Stimulated activated naive CD4-positive, alpha-beta T cell (primary cell): ENCODE data around the gene ELL3.
A peak's percentile ranks its signal among the peaks of the same experiment; 100 is the strongest.
"Not testable (repeated sequence)": the region's sequence is repeated elsewhere in the genome, so short reads cannot be mapped to it uniquely, and the experiment has no call there.

Experiments used
- DNase-seq, 6 experiments: peaks; one replicate each; lab custom pipeline; 2025; lab: John Stamatoyannopoulos, UW

ELL3 gene

DNA sequence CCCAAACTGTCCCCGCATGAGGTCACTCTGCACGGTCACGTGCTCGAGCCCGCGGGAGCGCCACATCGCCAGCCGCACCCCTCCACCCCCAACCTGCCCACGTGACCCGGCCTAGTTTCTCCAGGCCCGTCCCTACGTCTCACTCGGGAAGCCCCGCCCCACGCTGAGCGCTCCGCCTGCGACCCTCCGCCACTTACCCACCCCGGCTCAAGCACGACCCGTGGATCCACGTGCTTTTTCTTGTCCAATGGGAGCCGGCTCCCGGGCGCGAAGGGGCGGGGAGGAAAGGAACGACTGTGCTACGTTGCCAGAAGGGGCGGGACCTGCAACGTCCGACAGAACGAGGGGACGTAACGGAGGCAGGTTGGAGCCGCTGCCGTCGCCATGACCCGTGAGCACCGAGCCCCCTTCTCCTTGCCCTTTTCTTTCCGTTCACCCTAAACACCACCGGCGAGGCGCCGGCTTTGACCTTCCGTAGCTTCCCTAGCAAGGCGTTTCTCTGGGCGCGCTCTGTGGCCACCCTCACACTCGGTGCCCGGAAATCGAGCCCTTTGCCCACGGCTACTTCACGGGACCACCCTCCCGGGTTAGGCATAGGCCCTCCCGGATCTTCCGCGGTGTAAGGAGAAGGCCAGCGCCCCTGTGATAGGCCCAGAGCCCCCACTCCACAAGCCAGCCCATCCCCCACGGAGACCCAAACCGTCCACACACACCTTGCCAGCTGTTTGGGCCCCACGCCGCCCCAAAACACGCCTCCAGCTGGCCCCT is 15.4 kb upstream of the ELL3 start, which contains the start of gene SERF2:
Gene SERF2, plus strand, starts transcription at position 328 of the 768 bp plus-strand sequence. Its CDS starts 57 bp downstream, at position 385.
- DNase-seq = peak; percentile 95 to 100 (median 98)

DNA sequence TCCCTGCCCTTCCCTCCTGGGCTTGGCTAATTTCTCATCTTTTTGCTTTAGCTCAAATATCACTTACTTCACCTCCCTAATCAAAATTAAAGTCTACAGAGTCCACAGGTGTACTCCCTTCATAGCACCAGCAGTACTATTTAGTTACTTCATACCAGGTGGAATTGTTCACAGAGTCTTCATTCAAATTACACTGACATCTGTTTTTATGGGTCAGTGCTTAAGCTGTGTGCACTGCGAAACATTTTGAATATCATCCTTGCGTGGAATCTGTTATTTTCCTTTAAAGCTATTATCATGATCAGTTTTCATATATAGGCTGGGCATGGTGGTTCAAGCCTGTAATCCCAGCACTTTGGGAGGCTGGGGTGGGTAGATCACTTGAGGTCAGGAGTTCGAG is 12.6 kb upstream of the ELL3 start:
- DNase-seq = no peak

DNA sequence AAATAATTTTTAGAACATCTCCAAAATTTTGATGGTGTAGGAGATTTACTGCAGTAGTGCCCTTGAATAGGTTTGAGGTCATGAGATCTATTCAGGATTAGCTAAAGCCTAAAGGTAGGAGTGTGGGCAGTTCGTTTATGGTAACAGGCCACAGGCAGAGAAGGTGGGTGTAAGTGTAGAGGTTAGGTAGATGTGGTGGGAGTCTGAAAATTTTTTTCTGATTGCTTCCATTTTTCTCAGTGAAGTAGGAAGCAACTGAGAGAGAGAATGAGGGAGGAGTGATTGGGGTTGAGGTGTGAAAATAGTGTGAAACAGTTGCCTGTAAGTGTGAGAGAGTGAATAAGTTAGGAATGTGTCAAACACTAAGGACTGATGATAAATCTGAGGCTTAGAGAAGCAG is 2.2 kb upstream of the ELL3 start:
- no peak for DNase-seq

DNA sequence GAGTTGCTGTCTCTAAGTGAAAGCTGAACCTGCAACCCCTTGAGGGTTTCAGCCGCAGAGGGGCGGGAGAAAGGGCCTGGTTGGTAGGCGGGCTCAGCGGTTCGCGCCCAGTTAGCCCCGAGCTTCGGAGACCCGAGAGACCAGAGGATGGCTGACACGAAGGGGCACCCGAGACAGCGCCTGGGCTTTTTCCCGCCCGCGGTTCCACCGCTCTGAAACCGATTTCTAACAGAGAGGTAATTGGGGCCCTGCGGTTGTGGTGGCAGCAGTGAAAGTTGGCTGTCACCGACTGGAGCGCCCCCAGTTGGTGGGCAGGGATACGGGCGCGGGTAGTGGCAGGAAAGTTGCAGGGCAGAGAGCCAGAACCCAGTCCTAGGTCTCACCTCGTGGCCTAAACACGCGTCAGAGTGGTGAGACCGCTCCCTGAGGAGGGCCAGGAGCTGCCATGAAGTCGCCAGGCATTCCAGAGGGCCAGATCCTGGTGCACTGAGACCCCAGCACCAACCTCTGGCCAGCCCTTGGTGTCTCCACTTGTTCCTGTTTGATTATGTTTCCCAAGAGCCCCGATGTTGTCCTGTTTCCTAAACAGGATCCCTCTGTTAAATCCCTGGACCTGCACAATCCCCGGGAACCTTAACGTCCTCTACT is 625 bp upstream of the ELL3 start:
- DNase-seq = peak; percentile 74 to 89 (median 82)

DNA sequence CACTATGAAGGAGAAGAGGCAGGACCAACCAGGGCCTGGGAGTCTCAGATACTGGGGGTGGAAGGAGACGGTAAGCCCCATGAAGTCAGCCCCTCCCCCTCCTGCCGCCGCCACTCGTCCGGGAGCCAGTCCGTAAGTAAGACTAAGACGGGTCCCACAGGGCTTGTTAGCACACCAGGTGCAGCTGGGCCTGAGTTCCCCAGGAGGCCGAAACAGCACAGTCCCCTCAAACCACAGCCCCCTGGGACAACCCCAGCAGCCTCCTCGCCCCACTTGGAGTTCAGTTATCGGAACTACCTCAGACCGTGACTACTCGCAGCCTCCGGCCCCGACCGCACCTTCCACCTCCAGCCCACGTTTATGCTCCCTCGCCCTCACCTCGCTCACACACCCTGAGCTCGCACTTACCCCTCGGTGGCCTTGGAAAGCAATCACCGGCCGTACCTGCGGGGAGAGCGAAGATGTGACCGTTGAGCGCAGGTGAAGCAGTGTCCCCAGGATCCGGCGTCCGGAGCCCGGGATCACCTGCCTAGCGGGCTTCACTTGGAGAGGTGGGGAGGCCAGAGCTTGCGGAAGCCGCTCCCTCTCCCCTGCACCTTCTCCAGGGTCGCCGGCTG is 557 bp downstream of the ELL3 start:
- DNase-seq = peak in 3 of 6 experiments; percentile 15 to 32 (median 21)

DNA sequence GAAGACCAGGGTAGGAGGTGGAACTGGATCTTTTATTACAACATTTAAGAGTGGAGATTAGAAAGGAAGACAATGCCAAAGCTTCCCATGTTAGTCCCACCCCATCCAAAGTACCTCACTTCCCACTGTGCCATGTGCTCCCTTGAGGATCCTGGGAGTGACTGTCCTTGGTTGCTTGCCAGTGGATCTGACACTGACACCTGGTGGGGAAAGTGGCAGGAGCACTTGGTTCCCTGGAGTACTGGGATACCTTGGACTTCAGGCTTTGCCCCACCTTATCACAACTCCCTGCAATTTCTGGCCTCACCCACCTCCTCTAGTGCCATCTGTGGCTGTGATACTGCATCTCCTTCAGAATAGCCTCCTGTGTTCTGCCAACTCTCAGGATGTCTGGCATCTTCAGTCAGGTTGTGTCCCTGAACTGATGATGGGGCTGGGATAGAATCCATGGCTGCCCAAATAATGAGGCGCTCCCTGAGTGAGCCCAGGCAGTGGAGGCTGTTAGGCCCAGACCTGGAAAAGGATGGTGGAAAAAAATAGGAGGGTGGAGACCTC is 1.3 kb downstream of the ELL3 start:
- no peak for DNase-seq

DNA sequence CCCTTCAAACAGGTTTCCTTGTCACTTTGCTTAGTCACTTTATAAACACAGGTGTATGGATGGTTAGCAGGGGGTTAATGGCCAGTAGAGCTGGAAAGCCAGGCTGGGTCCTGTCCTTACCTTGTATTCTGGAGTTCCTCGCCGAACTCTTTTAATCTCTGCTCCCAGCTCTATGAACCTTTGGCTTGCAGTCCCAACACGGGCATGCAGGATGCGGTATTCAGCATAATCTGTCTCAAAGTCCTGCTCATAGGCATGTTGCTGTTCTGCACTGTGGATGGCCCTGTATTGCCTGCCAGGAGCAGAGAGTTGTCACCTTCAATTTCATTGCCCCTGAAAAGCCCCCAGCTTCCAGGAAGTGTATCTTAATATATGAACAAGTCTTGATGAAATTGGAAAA is 2.7 kb downstream of the ELL3 start:
- DNase-seq = no peak

DNA sequence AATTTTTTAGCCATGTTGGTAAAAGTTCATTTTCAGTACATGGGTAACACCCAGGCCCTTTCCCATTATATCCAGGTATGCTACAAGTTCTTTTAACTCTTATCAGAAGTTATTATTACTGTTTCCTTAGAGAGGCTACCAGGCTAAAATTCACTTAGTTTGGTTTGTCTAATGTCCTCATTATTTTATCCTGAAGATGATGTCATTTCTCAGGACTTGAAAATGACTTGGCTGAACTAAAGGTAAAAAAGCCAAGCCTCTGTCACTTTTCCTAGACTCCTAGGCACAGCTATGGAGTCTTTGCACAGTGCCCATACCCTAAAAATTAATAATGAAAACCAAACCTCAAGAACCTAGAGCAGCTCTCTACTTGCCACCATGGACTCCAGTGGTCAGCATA is 4.1 kb downstream of the ELL3 start:
- DNase-seq = no peak

DNA sequence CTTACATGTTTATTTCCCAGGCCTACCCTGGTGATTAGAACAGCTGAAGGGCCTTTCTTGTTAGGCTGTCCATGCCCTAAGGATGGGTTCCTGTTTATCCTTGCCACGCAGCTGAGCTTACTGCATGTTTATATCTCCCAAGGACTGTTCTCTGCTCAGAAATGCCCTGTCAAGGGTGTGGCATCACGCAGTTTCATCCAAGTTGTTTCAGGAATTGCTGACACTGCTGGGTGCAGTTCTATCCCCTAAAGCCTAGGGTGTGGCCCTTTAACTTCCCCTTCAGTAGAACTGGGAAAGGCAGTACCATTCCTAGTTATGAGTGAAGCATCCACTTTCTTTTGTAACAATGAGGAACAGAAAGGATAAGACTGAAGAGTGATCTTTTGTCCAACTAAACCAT is 5.0 kb downstream of the ELL3 start:
- no peak for DNase-seq

DNA sequence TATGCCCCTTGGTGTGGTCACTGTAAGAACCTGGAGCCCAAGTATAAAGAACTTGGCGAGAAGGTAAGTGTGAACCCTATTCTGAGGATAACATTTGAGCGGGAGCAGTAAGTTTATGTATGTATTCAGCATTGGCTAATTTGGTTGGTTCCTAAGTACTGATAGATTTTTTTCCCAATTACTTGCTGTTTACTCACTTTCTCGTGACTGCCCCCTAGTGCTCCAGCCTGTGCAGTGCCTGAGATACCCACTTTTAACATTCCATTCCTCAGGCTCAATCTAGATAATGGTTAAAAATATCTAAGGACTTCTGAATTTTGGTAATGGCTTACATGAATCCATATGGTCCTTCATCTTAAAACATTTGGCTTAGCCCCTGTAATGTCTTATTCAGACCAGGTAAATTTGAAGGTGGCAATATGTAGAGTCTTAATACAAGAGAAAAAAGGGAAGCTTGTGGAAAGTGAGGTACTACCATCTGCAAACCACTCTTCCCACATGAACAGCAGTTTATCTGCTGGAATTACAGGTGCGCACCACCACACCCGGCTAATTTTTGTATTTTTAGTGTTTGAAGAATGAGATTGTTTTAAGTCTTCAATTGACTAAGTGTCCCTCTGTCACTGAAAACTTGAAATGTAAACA is 7.1 kb downstream of the ELL3 start:
- peak; percentile 19 to 54 (median 38) for DNase-seq

DNA sequence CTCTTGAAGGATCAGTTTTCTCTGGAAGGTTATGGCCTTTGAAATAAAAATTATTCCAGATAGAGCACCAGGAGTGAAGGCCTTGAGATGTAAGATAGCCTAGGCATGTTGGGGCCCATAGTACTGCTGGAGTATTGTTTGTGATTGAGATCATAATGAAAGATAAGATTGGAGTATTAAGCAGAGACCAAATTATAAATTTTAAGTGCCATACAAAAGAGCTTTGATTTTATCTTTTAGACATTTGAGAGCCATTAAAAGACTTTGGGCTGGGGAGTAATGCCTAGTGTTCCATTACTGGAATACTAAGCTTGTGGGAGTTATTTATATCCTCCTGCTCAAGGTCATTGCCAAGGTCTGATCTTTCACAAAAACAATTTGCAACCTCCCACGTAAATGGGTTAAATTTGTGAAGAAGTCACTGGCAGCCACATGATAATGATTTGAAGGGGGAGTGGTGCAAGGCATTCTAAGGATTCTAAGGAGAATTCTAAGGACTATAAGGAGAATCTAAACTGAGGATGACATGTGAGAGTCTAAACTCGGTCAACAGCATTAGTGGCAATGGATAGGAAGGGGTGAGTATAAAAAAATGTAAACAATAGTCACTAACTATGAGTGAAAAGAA is 12.8 kb downstream of the ELL3 start:
- no peak for DNase-seq

DNA sequence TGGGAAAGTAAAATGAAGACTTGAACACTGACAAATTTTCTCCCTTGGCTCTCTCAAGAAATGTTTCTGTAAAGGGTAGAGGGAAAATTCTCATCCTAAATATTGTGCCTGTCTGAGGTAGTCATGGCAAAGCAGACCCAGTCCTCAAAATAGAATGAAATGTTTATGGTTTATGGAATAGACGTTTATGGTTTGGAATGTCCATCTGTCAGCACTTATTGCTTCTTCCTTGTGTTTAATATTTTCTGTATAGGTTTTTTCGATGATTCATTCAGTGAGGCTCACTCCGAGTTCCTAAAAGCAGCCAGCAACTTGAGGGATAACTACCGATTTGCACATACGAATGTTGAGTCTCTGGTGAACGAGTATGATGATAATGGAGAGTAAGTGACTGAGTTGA is 13.9 kb downstream of the ELL3 start:
- DNase-seq = no peak

DNA sequence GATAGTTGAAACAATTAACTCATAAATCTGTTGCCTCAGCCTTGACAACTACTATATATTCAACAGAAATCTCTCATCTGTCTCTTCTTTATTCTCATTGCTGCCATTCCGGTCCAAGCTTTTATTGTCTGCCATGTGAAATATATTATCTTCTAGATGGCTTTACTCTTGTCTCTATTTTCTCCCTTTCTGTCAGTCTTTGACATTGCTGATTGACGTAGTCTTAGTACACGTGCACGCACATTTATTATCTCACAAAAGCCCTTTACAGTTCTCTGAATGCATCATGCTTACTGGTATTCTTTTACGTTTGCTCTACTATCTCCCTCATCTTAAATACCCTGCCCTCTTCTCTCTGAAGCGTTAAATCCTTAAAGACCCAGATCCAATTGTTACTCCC is 24.9 kb downstream of the ELL3 start:
- no peak for DNase-seq

DNA sequence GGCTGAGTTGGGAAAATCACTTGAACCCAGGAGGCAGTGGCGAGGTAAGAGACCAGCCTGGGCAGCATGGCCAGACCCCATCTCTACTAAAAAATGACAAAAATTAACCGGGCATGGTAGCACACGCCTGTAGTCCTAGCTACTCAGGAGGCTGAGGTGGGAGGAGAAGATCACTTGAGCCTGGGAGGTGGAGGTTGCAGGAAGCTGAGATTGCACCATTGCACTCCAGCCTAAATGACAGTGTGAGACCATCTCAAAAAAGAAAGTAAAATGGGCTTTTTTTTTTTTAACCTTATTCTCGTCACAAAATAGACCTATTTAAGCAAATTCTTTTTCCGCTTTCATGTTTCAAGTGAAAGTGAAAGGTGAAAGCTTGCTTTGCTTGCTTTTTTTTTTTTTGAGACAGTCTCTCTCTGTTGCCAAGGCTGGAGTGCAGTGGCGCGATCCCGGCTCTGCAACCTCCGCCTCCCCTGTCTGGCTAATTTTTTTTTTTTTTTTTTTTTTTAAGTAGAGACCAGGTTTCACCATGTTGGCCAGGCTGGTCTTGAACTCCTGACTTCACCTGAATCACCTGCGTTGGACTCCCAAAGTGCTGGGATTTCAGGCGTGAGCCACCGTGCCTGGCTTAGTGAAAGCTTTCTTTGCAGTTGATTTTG is 26.9 kb downstream of the ELL3 start:
- peak; percentile 6 to 82 (median 62) for DNase-seq

DNA sequence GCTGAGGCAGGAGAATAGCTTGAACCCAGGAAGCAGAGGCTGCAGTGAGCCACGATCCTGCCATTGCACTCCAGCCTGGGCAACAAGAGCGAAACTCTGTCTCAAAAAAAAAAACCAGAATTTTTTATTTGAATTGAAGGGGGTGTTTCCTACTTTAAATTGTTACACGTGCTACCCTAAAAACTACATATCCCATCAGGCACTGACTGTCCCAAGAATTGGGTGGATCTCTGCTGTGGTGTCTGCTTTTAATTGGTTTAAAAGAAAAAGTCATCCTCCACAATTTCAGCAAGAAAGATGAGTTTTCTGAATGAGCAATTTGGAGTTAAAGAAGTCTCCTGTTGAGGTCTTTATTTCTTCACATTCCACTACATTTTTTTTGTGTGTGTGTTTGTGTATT is 28.4 kb downstream of the ELL3 start:
- DNase-seq = peak in 4 of 6 experiments; percentile 8 to 62 (median 48)

DNA sequence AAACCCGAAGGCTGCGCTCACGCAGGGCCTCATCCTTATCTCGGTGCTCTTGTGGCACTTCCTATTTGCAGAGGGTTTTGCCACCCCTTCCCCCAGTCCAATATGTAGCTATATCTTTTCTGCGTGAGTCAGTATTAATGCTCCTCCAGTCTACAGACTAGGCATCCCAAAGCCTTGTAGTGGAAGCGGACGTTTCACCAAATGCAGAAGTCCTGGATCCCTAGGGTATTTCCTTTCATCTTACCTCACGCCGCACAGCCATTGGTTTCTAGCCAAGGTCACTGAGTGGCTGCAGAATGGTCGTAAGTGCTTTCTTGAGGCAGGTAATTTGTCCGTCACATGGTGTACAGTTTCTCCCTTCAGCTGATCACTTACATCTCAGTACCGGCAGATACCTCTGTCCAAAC is 29.9 kb downstream of the ELL3 start:
- DNase-seq = peak in 2 of 6 experiments; percentile 24 to 44

DNA sequence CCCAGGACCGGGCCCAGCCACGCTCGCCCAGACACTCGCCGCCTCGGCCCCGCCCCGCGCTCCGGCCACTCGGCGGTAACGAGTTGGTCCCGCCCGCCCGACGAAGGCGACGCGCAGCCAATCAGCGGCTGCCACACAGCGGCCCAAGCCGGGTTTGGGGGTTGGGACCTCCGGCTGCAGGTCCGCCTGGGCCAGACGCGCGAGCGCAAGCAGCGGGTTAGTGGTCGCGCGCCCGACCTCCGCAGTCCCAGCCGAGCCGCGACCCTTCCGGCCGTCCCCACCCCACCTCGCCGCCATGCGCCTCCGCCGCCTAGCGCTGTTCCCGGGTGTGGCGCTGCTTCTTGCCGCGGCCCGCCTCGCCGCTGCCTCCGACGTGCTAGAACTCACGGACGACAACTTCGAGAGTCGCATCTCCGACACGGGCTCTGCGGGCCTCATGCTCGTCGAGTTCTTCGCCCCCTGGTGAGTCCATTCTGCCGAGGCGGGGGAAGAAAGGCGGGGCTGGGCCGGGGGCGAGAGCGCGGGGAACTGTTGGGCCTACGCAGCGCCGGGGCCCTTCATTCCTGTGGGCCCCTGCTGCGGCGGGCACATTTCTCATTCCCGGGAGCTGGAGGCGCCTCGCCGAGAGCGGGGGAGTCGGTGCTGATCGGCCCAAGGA is 30.4 kb downstream of the ELL3 start, which contains the start of gene PDIA3:
Gene PDIA3, plus strand, starts transcription at position 194 of the 658 bp plus-strand sequence. Its CDS starts 102 bp downstream, at position 296.
- peak; percentile 64 to 86 (median 76) for DNase-seq

DNA sequence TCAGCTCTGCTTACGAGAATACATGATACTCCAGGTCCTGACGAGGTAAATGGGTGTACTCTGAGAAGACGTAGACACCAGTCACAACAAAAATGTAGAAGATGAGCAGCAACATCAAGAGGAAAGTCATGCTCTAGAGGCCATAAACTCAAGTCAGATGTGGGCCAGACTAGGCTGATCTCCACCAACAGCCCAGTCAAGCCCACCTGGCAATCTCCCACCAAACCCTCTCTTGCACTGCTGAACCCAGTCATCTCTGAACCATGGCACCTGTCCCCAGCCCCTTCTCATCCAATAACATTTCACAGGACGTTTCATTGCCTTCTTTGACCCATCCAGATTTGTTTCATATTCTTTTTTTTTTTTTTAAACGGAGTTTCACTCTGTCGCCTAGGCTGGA is 41.4 kb downstream of the ELL3 start:
- no peak for DNase-seq

DNA sequence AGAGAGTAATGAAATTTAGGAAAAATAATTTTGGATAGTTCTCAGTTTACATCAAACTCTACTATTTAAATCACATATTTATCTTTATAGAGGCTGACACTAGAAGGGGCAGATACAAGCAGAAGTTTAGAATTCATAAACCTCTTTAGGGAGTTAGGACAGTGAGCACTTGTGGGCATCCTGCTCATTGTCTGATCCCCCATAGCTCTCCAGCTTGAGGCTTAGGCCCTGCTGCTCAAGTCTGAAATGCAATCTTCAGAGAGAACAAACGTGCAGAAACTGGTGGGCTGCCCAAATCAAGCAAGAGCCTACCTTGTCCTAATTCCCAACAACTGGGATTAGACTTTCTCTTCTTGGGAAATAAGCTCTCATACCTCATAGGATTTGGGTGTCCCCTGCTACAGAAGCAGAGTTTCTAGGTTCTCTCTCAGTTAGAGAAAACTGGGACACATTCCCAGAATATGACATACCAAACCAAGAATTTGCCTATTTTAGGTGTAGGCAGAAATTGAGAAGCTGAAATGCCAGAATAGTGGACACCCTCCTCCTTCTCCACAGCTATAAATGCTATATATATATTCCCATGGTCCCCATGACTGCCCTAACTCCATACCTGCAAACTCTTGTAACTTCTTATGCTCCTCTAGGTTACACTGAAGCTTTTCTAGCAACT is 48.6 kb downstream of the ELL3 start:
- not testable (repeated sequence) for DNase-seq

DNA sequence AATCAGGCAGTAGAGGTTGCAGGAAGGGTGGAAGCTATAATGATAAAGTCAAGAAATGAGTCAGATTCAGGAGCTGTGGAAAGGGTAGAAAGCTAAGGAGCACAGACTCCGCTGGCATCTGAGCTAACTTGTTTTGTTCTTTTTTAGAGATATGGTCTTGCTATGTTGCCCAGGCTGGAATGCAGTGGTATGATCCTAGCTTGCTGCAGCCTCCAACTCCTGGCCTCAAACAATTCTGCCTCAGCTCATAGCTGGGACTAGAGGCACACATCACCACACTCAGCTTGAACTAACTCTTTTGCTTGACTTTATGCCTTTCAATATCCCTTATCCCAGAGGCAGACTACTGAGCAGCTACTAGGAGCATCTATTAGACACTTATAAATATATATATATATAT is 50.5 kb downstream of the ELL3 start:
- DNase-seq = not testable (repeated sequence)
